ENCODE data around the gene EFNA2. TPM values are rescaled to one million over a fixed set of nuclear protein-coding genes. Genes with fewer than 3 reads are reported as not detected.

EFNA2 gene
- polyA plus RNA-seq, 2 of the 4 experiments (the other 2 are of a cell fraction) = 0.16 to 1.3 TPM

- TF ChIP-seq CTCF (IDR thresholded peaks at IDR 0.05) (peak; percentile 82), RAD21 (conservative IDR thresholded peaks at IDR 0.05 in 1 of 2, IDR thresholded peaks at IDR 0.05 in 1 of 2) (peak; percentile 67 to 86; a peak in 4 of 5 replicates), HMGXB4 (CRISPR knock-in tag; IDR thresholded peaks at IDR 0.05; ENCODE audit: borderline replicate concordance) (no peak), POLR2AphosphoS2 (conservative IDR thresholded peaks at IDR 0.05; ENCODE audit: low read length) (no peak), HEYL (CRISPR knock-in tag; IDR thresholded peaks at IDR 0.05) (no peak), TP53 (CRISPR knock-in tag; IDR thresholded peaks at IDR 0.05) (0 out of 2 replicates have a peak, but pooled peaks have one; percentile 14), ESRRA (IDR thresholded peaks at IDR 0.05; ENCODE audit: borderline replicate concordance, low read length) (no peak), MAX (IDR thresholded peaks at IDR 0.05) (0 out of 2 replicates have a peak, but pooled peaks have one; percentile 32), JUN (IDR thresholded peaks at IDR 0.05) (peak in 1 of 2 experiments; percentile 11; a peak in 2 of 5 replicates), FOXS1 (CRISPR knock-in tag; IDR thresholded peaks at IDR 0.05) (no peak), ZC3H11A (IDR thresholded peaks at IDR 0.05) (no peak), KDM1A (IDR thresholded peaks at IDR 0.05; ENCODE audit: low read depth) (no peak), GATA3 (IDR thresholded peaks at IDR 0.05; ENCODE audit: borderline replicate concordance) (no peak), ELK1 (IDR thresholded peaks at IDR 0.05; ENCODE audit: low read depth, low read length) (no peak), EHMT2 (IDR thresholded peaks at IDR 0.05; ENCODE audit: low read depth) (no peak), FOSL2 (IDR thresholded peaks at IDR 0.05) (no peak), FOSL2 (CRISPR knock-in tag; IDR thresholded peaks at IDR 0.05) (no peak), JUNB (IDR thresholded peaks at IDR 0.05) (no peak), BCL3 (IDR thresholded peaks at IDR 0.05) (no peak), HOXB13 (CRISPR knock-in tag; IDR thresholded peaks at IDR 0.05; ENCODE audit: low read depth) (no peak), BHLHE40 (IDR thresholded peaks at IDR 0.05; ENCODE audit: low read depth, low read length) (no peak), SMC3 (IDR thresholded peaks at IDR 0.05) (peak; percentile 87)
These were observed 18.7 kb upstream of the EFNA2 start (continued) for GRCh38 chr19:1266916-1267476.

Data from A549 (cell line).